Activated CD8-positive, alpha-beta memory T cell treated with anti-CD3 and anti-CD28 coated beads, Interleukin-2, amount 50 U/mL, for 48 hours (primary cell): Measurements from ENCODE around the gene SLC7A6.

ENCODE experiments used
- DNase-seq: peaks from one replicate; pipeline ENCODE4 v3.0.0-alpha.2; 2020

The SLC7A6 gene

GRCh38 chr16:68348639-68349445 is 84.5 kb downstream of the SLC7A6 start:
- no peak for DNase-seq

GRCh38 chr16:68349838-68350410 is 85.6 kb downstream of the SLC7A6 start:
- no peak for DNase-seq

GRCh38 chr16:68350813-68351350 is 86.6 kb downstream of the SLC7A6 start:
- DNase-seq = no peak
